ENCODE results near the gene RNASE9. TPM values are rescaled to one million over a fixed set of nuclear protein-coding genes. Genes with fewer than 3 reads are reported as not detected.

Gene RNASE9
- total RNA-seq, 4 donors from 2014 or later, result not detected

GRCh38 chr14:20608383-20609110, 47.7 kb upstream of the RNASE9 start:
- H3K4me3 ChIP-seq, result no peak overlapping the region
- intact Hi-C loops (cut with DNase I), result loop anchor here (5.0 kb wide), 2 partner anchors 76 to 196 kb away; partner anchors contain the start of gene TEP1
- 63% methylated on average over 7 of the region's 7 CpGs for WGBS
- H3K9me3 ChIP-seq, result no peaks in the 10 kb centered on the region
- peak overlapping the region in 1 of 4 donors; percentile 37 for H3K27ac ChIP-seq (replicated peaks in 1 of 4)
- H3K36me3 ChIP-seq, result no peaks in the 10 kb centered on the region
- no peak for DNase-seq (ENCODE audit: extremely low spot score)
- no peak for TF ChIP-seq EP300 (IDR thresholded peaks at IDR 0.05)
- no peak for TF ChIP-seq POLR2A (IDR thresholded peaks at IDR 0.05; ENCODE audit: low read depth)
- TF ChIP-seq POLR2AphosphoS5 (IDR thresholded peaks at IDR 0.05), result no peak
- no peak for TF ChIP-seq CTCF (IDR thresholded peaks at IDR 0.05)
- H3K27me3 ChIP-seq, result no peaks in the 10 kb centered on the region
- H3K4me1 ChIP-seq, result peaks cover 4 to 33% (median 20%) of the 10 kb centered on the region in 4 donors

GRCh38 chr14:20607617-20608016, 46.8 kb upstream of the RNASE9 start:
- no peaks in the 10 kb centered on the region for H3K27me3 ChIP-seq
- no peak overlapping the region for H3K27ac ChIP-seq (replicated peaks in 1 of 4)
- intact Hi-C loops (cut with DNase I), result loop anchor here (5.0 kb wide), 2 partner anchors 75 to 195 kb away; partner anchors contain the start of gene TEP1
- TF ChIP-seq POLR2A (IDR thresholded peaks at IDR 0.05; ENCODE audit: low read depth), result no peak
- H3K36me3 ChIP-seq, result no peaks in the 10 kb centered on the region
- H3K4me1 ChIP-seq, result peaks cover 4 to 24% (median 14%) of the 10 kb centered on the region in 4 donors
- H3K4me3 ChIP-seq, result no peak overlapping the region
- DNase-seq (ENCODE audit: extremely low spot score), result no peak
- 65% methylated on average over 5 of the region's 5 CpGs for WGBS
- H3K9me3 ChIP-seq, result no peaks in the 10 kb centered on the region

DNA sequence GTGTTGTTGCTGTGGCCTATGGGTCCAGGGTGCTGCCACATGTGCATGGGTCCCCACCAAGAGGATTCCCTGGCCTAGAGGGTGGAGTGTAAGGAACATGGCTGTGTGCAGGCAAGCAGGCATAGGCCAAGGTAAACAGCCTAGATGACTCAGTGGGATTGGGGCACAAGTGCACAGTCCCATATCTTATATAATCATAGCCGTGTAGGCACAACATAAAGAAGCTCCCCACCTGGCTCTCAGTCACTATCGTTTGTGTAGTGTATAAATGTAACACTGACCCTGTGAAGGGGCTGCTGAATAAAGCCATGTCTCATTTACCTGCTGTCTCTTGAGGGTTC, 46.0 kb upstream of the RNASE9 start:
- Histone ChIP-seq H3K4me1 (peaks cover 0 to 18% (median 11%) of the 10 kb centered on the region in 4 donors), H3K4me3 (no peak overlapping the region), H3K9me3 (no peaks in the 10 kb centered on the region), H3K27me3 (no peaks in the 10 kb centered on the region), H3K36me3 (no peaks in the 10 kb centered on the region), H3K27ac (replicated peaks in 1 of 4) (no peak overlapping the region)
- intact Hi-C loops (cut with DNase I), result loop anchor here (5.0 kb wide), 2 partner anchors 75 to 195 kb away; partner anchors contain the start of gene TEP1
- 63% methylated on average over 2 of the region's 2 CpGs for WGBS
- DNase-seq (ENCODE audit: extremely low spot score), result no peak
- TF ChIP-seq CTCF (IDR thresholded peaks at IDR 0.05) (no peak), POLR2A (IDR thresholded peaks at IDR 0.05; ENCODE audit: low read depth) (no peak), EP300 (IDR thresholded peaks at IDR 0.05) (no peak), POLR2AphosphoS5 (IDR thresholded peaks at IDR 0.05) (no peak)

GRCh38 chr14:20606190-20606901, 45.5 kb upstream of the RNASE9 start:
- Histone ChIP-seq H3K9me3 (no peaks in the 10 kb centered on the region), H3K27ac (replicated peaks in 1 of 4) (no peak overlapping the region), H3K36me3 (no peaks in the 10 kb centered on the region), H3K4me1 (peaks cover 0 to 18% (median 9%) of the 10 kb centered on the region in 4 donors), H3K4me3 (no peak overlapping the region), H3K27me3 (no peaks in the 10 kb centered on the region)
- WGBS, result 22% methylated on average over 6 of the region's 8 CpGs
- DNase-seq (ENCODE audit: extremely low spot score), result no peak
- no peak for TF ChIP-seq EP300 (IDR thresholded peaks at IDR 0.05)
- TF ChIP-seq CTCF (IDR thresholded peaks at IDR 0.05), result peak in 1 of 3 experiments; percentile 15
- intact Hi-C loops (cut with DNase I), result loop anchor here (5.0 kb wide), 2 partner anchors 74 to 194 kb away; partner anchors contain the start of gene TEP1

Measured in esophagus muscularis mucosa (tissue), 4 donors.